HepG2 (cell line): Measurements from ENCODE around the gene PHF13. TPM values are rescaled to one million over a fixed set of nuclear protein-coding genes. Genes with fewer than 3 reads are reported as not detected.

Experiments
- FOXC1 ChIP-seq: sonication (generic); formaldehyde crosslinking; IDR thresholded peaks from 2 replicates; pipeline ENCODE4 v1.8.0; 2022; ENCODE audit warnings: mild to moderate bottlenecking, missing genetic modification reagents, borderline replicate concordance
- GTF3A ChIP-seq: sonication (generic); formaldehyde crosslinking; conservative IDR thresholded peaks from 2 replicates; pipeline ENCODE4 v1.4.0; 2020; ENCODE audit warnings: mild to moderate bottlenecking, missing genetic modification reagents
- GZF1 ChIP-seq: sonication (generic); formaldehyde crosslinking; IDR thresholded peaks from 2 replicates; pipeline ENCODE4 v1.5.1; 2020; ENCODE audit warnings: mild to moderate bottlenecking, missing genetic modification reagents
- HES4 ChIP-seq: sonication (generic); formaldehyde crosslinking; IDR thresholded peaks from 2 replicates; pipeline ENCODE4 v1.9.0; 2021; ENCODE audit warnings: mild to moderate bottlenecking, missing genetic modification reagents, borderline replicate concordance
- MATR3 ChIP-seq: sonication (generic); formaldehyde crosslinking; IDR thresholded peaks from 2 replicates; pipeline ENCODE4 v1.4.0; 2020; ENCODE audit warnings: missing genetic modification reagents
- MBNL3 ChIP-seq: fragments of 250-450 bp; sonication (Bioruptor Pico); conservative IDR thresholded peaks from 2 replicates; pipeline ENCODE4 v1.8.0; 2022; ENCODE audit warnings: mild to moderate bottlenecking, inconsistent platforms
- MEIS1 ChIP-seq: sonication (generic); formaldehyde crosslinking; IDR thresholded peaks from 2 replicates; pipeline ENCODE4 v1.9.0; 2021; ENCODE audit warnings: mild to moderate bottlenecking, missing genetic modification reagents, moderate library complexity, borderline replicate concordance
- NCOR1 ChIP-seq: fragments of 200-600 bp; sonication (generic); IDR thresholded peaks from 2 replicates; pipeline ENCODE4 v1.7.0; 2017; ENCODE audit warnings: antibody characterized with exemption, low read length, borderline replicate concordance
- NR1H2 ChIP-seq: sonication (generic); formaldehyde crosslinking; IDR thresholded peaks from 2 replicates; pipeline ENCODE4 v1.8.1; 2022; ENCODE audit warnings: low read depth, missing genetic modification reagents, borderline replicate concordance
- NR2F1 ChIP-seq, 2 experiments: fragments of 450-650 bp in 1 of 2; formaldehyde crosslinking in 1 of 2; IDR thresholded peaks; 2 replicates each; pipeline versions ENCODE4 v1.5.0 to v1.6.1; 2016 to 2020; ENCODE audit warnings: mild to moderate bottlenecking in 1 of 2, missing compliant biosample characterization in 1 of 2, missing genetic modification reagents in 1 of 2, moderate library complexity in 1 of 2
- RFX5 ChIP-seq: IDR thresholded peaks from 2 replicates; pipeline ENCODE4 v1.6.1; 2011; ENCODE audit warnings: low read depth, low read length, improper control_type of control experiment
- SAP130 ChIP-seq: IDR thresholded peaks from 2 replicates; pipeline ENCODE4 v1.6.1; 2016; ENCODE audit warnings: low read depth
- SMYD3 ChIP-seq: sonication (generic); formaldehyde crosslinking; IDR thresholded peaks from 2 replicates; pipeline ENCODE4 v1.8.1; 2023; ENCODE audit warnings: mild to moderate bottlenecking, missing genetic modification reagents
- SP4 ChIP-seq: sonication (generic); formaldehyde crosslinking; IDR thresholded peaks from 2 replicates; pipeline ENCODE4 v1.8.1; 2023; ENCODE audit warnings: mild to moderate bottlenecking, missing genetic modification reagents
- TSC22D2 ChIP-seq: sonication (generic); formaldehyde crosslinking; IDR thresholded peaks from 2 replicates; pipeline ENCODE4 v1.5.1; 2020; ENCODE audit warnings: missing genetic modification reagents, mild to moderate bottlenecking, borderline replicate concordance
- U2AF1 ChIP-seq: fragments of 200-400 bp; formaldehyde crosslinking; optimal IDR thresholded peaks from 2 replicates; pipeline ENCODE3; 2017; ENCODE audit warnings: mild to moderate bottlenecking, low read depth, low read length
- ZFP36L1 ChIP-seq: sonication (generic); formaldehyde crosslinking; IDR thresholded peaks from 2 replicates; pipeline ENCODE4 v1.8.0; 2022; ENCODE audit warnings: mild to moderate bottlenecking, missing genetic modification reagents, moderate library complexity
- ZFX ChIP-seq: sonication (generic); formaldehyde crosslinking; IDR thresholded peaks from 2 replicates; pipeline ENCODE4 v1.4.0; 2020; ENCODE audit warnings: mild to moderate bottlenecking, low read depth, missing genetic modification reagents, moderate library complexity
- ZNF207 ChIP-seq: fragments of 450-650 bp; IDR thresholded peaks from 2 replicates; pipeline ENCODE4 v1.6.1; 2016; ENCODE audit warnings: antibody characterized with exemption, borderline replicate concordance
- ZSCAN29 ChIP-seq: sonication (generic); formaldehyde crosslinking; conservative IDR thresholded peaks from 2 replicates; pipeline ENCODE4 v1.4.0; 2020; ENCODE audit warnings: mild to moderate bottlenecking, missing genetic modification reagents
- polyA plus RNA-seq, 8 experiments: library from polyadenylated mRNA; depleted of rRNA in 3 of 8; stranded (reverse) in 7 of 8; unstranded in 1 of 8; fragments of >200 nt; fragmentation: Illumina TruSeq in 4 of 8; extraction: Trizol in 4 of 8; gene quantifications; 2 replicates each; pipeline versions ENCODE4 v1.2.1 to v1.2.3, GENCODE V29; 2011 to 2016; ENCODE audit warnings: low read depth in 4 of 8, missing spikeins in 1 of 8, mixed read lengths in 1 of 8; ENCODE audit not compliant: insufficient read depth in 1 of 8
- total RNA-seq, 5 experiments: library from RNA; depleted of rRNA; stranded (reverse); fragments of >200 nt; fragmentation: Illumina TruSeq; extraction: Trizol; gene quantifications; 2 replicates each; pipeline ENCODE4 v1.2.3, GENCODE V29; 2016; ENCODE audit warnings: low read depth in 1 of 5
- TF ChIP-seq, protein P1 (sequence below): sonication (generic); formaldehyde crosslinking; conservative IDR thresholded peaks from 2 replicates; pipeline ENCODE4 v1.4.0; 2020; ENCODE audit warnings: missing genetic modification reagents
- TF ChIP-seq, protein P2 (sequence below): IDR thresholded peaks from 2 replicates; pipeline ENCODE4 v1.4.0; 2020; ENCODE audit warnings: mild to moderate bottlenecking, missing genetic modification reagents
- TF ChIP-seq, protein P3 (sequence below): sonication (generic); formaldehyde crosslinking; IDR thresholded peaks from 2 replicates; pipeline ENCODE4 v1.8.0; 2022; ENCODE audit warnings: mild to moderate bottlenecking, missing genetic modification reagents; ENCODE audit not compliant: insufficient replicate concordance

Gene PHF13
- total and polyA plus RNA-seq, 2 of the 13 experiments (the other 11 are each of a cell fraction or from before 2014, with no cell fraction given): 4.7 to 7.4 TPM

DNA sequence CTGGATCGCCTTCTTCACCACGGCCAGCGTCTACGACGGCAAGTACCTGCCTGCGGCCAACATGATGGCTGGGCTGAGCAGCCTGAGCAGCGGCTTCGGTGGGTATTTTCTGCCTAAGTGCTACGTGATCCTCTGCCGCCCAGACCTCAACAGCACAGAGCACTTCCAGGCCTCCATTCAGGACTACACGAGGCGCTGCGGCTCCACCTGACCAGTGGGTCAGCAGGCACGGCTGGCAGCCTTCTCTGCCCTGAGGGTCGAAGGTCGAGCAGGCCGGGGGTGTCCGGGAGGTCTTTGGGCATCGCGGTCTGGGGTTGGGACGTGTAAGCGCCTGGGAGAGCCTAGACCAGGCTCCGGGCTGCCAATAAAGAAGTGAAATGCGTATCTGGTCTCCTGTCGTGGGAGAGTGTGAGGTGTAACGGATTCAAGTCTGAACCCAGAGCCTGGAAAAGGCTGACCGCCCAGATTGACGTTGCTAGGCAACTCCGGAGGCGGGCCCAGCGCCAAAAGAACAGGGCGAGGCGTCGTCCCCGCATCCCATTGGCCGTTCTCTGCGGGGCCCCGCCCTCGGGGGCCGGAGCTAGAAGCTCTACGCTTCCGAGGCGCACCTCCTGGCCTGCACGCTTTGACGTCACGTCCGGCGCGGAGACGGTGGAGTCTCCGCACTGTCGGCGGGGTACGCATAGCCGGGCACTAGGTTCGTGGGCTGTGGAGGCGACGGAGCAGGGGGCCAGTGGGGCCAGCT is 34.0 kb upstream of the PHF13 start, which contains the start of gene ZBTB48 (continued):
- TF ChIP-seq, protein P1, sequence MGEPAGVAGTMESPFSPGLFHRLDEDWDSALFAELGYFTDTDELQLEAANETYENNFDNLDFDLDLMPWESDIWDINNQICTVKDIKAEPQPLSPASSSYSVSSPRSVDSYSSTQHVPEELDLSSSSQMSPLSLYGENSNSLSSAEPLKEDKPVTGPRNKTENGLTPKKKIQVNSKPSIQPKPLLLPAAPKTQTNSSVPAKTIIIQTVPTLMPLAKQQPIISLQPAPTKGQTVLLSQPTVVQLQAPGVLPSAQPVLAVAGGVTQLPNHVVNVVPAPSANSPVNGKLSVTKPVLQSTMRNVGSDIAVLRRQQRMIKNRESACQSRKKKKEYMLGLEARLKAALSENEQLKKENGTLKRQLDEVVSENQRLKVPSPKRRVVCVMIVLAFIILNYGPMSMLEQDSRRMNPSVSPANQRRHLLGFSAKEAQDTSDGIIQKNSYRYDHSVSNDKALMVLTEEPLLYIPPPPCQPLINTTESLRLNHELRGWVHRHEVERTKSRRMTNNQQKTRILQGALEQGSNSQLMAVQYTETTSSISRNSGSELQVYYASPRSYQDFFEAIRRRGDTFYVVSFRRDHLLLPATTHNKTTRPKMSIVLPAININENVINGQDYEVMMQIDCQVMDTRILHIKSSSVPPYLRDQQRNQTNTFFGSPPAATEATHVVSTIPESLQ (CRISPR knock-in tag): no peak
- no peak; the same call in 1 of the 2 replicates for TF ChIP-seq FOXC1 (CRISPR knock-in tag)
- TF ChIP-seq SAP130 (CRISPR knock-in tag): peak; percentile 64
- TF ChIP-seq, protein P2, sequence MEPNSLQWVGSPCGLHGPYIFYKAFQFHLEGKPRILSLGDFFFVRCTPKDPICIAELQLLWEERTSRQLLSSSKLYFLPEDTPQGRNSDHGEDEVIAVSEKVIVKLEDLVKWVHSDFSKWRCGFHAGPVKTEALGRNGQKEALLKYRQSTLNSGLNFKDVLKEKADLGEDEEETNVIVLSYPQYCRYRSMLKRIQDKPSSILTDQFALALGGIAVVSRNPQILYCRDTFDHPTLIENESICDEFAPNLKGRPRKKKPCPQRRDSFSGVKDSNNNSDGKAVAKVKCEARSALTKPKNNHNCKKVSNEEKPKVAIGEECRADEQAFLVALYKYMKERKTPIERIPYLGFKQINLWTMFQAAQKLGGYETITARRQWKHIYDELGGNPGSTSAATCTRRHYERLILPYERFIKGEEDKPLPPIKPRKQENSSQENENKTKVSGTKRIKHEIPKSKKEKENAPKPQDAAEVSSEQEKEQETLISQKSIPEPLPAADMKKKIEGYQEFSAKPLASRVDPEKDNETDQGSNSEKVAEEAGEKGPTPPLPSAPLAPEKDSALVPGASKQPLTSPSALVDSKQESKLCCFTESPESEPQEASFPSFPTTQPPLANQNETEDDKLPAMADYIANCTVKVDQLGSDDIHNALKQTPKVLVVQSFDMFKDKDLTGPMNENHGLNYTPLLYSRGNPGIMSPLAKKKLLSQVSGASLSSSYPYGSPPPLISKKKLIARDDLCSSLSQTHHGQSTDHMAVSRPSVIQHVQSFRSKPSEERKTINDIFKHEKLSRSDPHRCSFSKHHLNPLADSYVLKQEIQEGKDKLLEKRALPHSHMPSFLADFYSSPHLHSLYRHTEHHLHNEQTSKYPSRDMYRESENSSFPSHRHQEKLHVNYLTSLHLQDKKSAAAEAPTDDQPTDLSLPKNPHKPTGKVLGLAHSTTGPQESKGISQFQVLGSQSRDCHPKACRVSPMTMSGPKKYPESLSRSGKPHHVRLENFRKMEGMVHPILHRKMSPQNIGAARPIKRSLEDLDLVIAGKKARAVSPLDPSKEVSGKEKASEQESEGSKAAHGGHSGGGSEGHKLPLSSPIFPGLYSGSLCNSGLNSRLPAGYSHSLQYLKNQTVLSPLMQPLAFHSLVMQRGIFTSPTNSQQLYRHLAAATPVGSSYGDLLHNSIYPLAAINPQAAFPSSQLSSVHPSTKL (CRISPR knock-in tag): no peak
- no peak for TF ChIP-seq GTF3A (CRISPR knock-in tag)
- no peak for TF ChIP-seq ZSCAN29 (CRISPR knock-in tag)
- TF ChIP-seq U2AF1: no peak
- no peak for TF ChIP-seq SMYD3
- no peak for TF ChIP-seq GZF1 (CRISPR knock-in tag)
- TF ChIP-seq RFX5: peak; percentile 60; the same call in 1 of the 2 replicates
- no peak for TF ChIP-seq ZFP36L1 (CRISPR knock-in tag)
- no peak for TF ChIP-seq TSC22D2
- no peak for TF ChIP-seq ZNF207
- TF ChIP-seq SP4 (CRISPR knock-in tag): peak; percentile 77
- TF ChIP-seq, protein P3, sequence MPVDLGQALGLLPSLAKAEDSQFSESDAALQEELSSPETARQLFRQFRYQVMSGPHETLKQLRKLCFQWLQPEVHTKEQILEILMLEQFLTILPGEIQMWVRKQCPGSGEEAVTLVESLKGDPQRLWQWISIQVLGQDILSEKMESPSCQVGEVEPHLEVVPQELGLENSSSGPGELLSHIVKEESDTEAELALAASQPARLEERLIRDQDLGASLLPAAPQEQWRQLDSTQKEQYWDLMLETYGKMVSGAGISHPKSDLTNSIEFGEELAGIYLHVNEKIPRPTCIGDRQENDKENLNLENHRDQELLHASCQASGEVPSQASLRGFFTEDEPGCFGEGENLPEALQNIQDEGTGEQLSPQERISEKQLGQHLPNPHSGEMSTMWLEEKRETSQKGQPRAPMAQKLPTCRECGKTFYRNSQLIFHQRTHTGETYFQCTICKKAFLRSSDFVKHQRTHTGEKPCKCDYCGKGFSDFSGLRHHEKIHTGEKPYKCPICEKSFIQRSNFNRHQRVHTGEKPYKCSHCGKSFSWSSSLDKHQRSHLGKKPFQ: no peak
- TF ChIP-seq MBNL3 (CRISPR knock-in tag): no peak
- TF ChIP-seq MATR3 (CRISPR knock-in tag): no peak
- 0 out of 2 replicates have a peak, but pooled peaks have one; percentile 30 for TF ChIP-seq NCOR1
- no peak for TF ChIP-seq NR1H2
- 0 out of 2 replicates have a peak, but pooled peaks have one; percentile 41 for TF ChIP-seq HES4
- TF ChIP-seq ZFX (CRISPR knock-in tag): peak; percentile 86
- peak; percentile 14 to 58; a peak in 1 of 4 replicates for TF ChIP-seq NR2F1 (CRISPR knock-in tag; IDR thresholded peaks at IDR 0.05)
- TF ChIP-seq MEIS1 (CRISPR knock-in tag): peak; percentile 56; the same call in 1 of the 2 replicates
